Upper lobe of left lung (tissue), 6 donors: ENCODE measurements around the gene UNC45B. TPM values are rescaled to one million over a fixed set of nuclear protein-coding genes. Genes with fewer than 3 reads are reported as not detected.

ENCODE experiments used
- ATAC-seq, 2 donors: fragments of 200-7000 bp; cut with Tn5 transposase; one replicate each; pipeline ENCODE4 v1.9.1; 2022; ENCODE audit warnings: mild to moderate bottlenecking in 2 of 2, moderate library complexity in 2 of 2; ENCODE audit not compliant: low FRiP score in 2 of 2
- DNase-seq, 2 donors: peaks; one replicate each; pipeline ENCODE4 v3.0.0-alpha.2; 2019 to 2020
- H3K27ac ChIP-seq, 4 donors: fragments of 200-600 bp; sonication (generic); one replicate each; pipeline ENCODE4 v1.5.1; 2016 to 2019
- H3K27me3 ChIP-seq, 4 donors: fragments of 200-600 bp; sonication (generic); one replicate each; pipeline ENCODE4 v1.5.1; 2017 to 2019
- H3K36me3 ChIP-seq, 4 donors: fragments of 200-600 bp; sonication (generic); one replicate each; pipeline ENCODE4 v1.5.1; 2016 to 2019
- H3K4me1 ChIP-seq, 4 donors: fragments of 200-600 bp; sonication (generic); one replicate each; pipeline ENCODE4 v1.5.1; 2018 to 2019
- H3K4me3 ChIP-seq, 4 donors: fragments of 200-600 bp; sonication (generic); one replicate each; pipeline ENCODE4 v1.5.1; 2017 to 2019; ENCODE audit warnings: mild to moderate bottlenecking in 2 of 4, moderate library complexity in 1 of 4
- H3K9me3 ChIP-seq, 4 donors: fragments of 200-600 bp; sonication (generic); one replicate each; pipeline ENCODE4 v1.5.1; 2018 to 2019
- EP300 ChIP-seq, 4 donors: sonication (generic); formaldehyde crosslinking; IDR thresholded peaks; one replicate each; pipeline ENCODE4 v1.5.1; 2017; ENCODE audit warnings: antibody characterized with exemption in 4 of 4, control low read depth in 2 of 4
- POLR2A ChIP-seq, 4 donors: fragments of 450-650 bp; IDR thresholded peaks; one replicate each; pipeline ENCODE4 v1.5.1; 2016 to 2017; ENCODE audit warnings: antibody characterized with exemption in 4 of 4, mild to moderate bottlenecking in 2 of 4
- POLR2AphosphoS5 ChIP-seq, 2 donors: sonication (generic); formaldehyde crosslinking; IDR thresholded peaks; one replicate each; pipeline ENCODE4 v1.5.1; 2017; ENCODE audit warnings: antibody characterized with exemption in 2 of 2
- WGBS, 2 donors: methylation state at CpG; one replicate each; pipeline ENCODE4 v1.1.5; 2017 to 2018; 5-methylcytosine and 5-hydroxymethylcytosine counted together
- total RNA-seq, 6 donors: library from RNA; depleted of rRNA in 4 of 6; stranded (reverse); fragments of >200 nt in 4 of 6; gene quantifications; one replicate each; pipeline versions ENCODE4 v1.1.0 to v1.2.1, GENCODE V29; 2016 to 2021
- TF ChIP-seq, protein P1 (sequence below), 6 experiments: fragments of 450-650 bp in 4 of 6; fragments of 200-600 bp in 2 of 6; sonication (generic) in 2 of 6; IDR thresholded peaks; one replicate each; pipeline ENCODE4 v1.5.1; 2016 to 2019; ENCODE audit warnings: antibody characterized with exemption in 6 of 6
- donor health status: DM: no; HTN: no; CAD: no; lungs with moderate emphysema.
- donor health status: DM: no; HTN: yes; CAD: no; lungs with severe emphysema.

UNC45B gene
- total RNA-seq, 6 donors from 2014 or later, result 0.10 to 0.61 (median 0.20) TPM; not detected in 2

DNA sequence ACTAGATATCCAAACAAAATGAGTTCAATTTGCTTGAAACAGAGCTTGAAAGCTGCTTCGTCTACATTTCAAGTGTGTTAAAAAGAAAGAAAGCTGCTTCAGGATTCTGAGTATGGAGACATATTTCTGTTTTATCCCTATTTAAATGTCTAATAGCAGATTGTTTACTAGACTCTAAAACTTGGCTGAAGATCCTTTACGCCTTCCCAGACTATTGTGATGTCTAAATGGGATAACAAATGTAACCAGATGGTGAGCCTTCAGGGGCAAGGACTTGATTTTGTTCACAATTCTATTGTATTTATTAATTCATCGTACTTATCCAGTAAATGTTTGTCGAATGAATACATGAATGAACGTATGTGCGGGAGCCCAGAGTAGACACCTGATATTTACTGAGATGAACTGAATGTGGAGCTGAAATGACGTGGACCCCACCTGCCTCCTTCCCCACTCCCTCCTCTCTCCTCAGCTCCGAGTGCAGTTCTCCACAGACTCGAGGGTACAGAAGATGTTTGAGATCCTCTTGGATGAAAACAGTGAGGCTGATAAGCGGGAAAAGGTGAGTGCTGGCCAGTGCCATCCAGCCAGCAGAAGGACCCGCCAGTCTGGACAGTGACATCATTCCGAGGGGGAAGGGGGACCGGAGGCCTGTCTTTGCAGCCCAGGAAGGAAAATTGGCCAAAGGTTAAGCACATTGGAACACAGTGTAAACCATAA lies 5.0 kb downstream of the UNC45B start:
- Histone ChIP-seq H3K4me1 (no peaks in the 10 kb centered on the region), H3K36me3 (no peaks in the 10 kb centered on the region), H3K9me3 (no peaks in the 10 kb centered on the region), H3K27me3 (no peaks in the 10 kb centered on the region), H3K4me3 (no peak overlapping the region), H3K27ac (no peak overlapping the region)
- no peak for DNase-seq
- ATAC-seq, result no peak
- no peak for TF ChIP-seq EP300 (IDR thresholded peaks at IDR 0.05)
- TF ChIP-seq, protein P1, sequence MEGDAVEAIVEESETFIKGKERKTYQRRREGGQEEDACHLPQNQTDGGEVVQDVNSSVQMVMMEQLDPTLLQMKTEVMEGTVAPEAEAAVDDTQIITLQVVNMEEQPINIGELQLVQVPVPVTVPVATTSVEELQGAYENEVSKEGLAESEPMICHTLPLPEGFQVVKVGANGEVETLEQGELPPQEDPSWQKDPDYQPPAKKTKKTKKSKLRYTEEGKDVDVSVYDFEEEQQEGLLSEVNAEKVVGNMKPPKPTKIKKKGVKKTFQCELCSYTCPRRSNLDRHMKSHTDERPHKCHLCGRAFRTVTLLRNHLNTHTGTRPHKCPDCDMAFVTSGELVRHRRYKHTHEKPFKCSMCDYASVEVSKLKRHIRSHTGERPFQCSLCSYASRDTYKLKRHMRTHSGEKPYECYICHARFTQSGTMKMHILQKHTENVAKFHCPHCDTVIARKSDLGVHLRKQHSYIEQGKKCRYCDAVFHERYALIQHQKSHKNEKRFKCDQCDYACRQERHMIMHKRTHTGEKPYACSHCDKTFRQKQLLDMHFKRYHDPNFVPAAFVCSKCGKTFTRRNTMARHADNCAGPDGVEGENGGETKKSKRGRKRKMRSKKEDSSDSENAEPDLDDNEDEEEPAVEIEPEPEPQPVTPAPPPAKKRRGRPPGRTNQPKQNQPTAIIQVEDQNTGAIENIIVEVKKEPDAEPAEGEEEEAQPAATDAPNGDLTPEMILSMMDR (IDR thresholded peaks at IDR 0.05), result no peak
- TF ChIP-seq POLR2AphosphoS5 (IDR thresholded peaks at IDR 0.05), result no peak
- TF ChIP-seq POLR2A (IDR thresholded peaks at IDR 0.05), result no peak
- WGBS, 2 donors, result 56 to 64% methylated on average over 13 of the region's 13 CpGs

DNA sequence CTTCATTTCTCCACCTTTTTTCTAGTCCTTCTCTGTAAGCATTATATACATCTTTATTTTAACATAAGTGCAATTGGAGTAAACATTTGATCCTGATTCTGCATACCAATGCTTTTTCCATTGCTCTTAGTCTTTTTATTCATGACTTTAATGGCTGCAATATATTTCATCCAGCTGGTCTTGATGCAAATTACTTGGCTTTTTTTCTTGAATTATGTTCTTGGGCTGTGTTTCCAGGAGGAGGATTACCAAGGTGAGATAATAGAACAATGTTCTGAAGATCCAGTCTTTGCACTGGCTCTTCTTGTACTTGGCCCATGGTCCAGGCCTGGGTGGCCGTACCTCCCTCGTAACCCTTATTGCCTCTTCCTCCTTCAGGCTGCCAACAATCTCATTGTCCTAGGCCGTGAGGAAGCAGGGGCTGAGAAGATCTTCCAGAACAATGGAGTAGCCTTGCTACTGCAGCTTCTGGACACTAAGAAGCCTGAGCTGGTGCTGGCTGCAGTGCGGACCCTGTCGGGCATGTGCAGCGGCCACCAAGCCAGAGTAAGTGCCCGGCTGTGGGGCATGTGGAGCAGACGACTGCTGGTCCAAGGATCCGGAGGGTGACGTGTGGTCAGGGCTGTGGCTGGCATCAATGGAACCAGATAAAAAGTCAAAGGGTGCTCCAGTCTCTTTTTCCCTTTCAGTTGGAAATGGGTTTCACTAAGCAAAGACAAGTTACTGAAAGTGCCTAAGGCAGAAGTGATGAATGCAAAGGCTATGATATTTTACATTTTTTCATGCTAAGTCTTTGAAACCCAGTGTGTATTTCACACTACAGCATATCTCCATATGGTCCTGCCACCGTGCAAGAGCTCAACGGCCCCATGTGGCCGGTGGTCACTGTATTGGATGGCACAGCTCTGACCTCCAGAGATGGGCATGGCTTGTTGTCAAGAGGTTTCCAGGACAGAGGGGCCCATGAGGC lies 6.9 kb downstream of the UNC45B start:
- H3K27ac ChIP-seq, result no peak overlapping the region
- H3K4me1 ChIP-seq, result no peaks in the 10 kb centered on the region
- DNase-seq (peak in 1 of 2 donors; percentile 36), ATAC-seq (peak in 1 of 2 donors; percentile 34)
- no peaks in the 10 kb centered on the region for H3K9me3 ChIP-seq
- H3K36me3 ChIP-seq, result no peaks in the 10 kb centered on the region
- 87 to 92% methylated on average over 12 to 13 of the region's 13 CpGs for WGBS, 2 donors
- no peak for TF ChIP-seq POLR2A (IDR thresholded peaks at IDR 0.05)
- TF ChIP-seq EP300 (IDR thresholded peaks at IDR 0.05), result no peak
- TF ChIP-seq, protein P1 (IDR thresholded peaks at IDR 0.05), result no peak
- H3K4me3 ChIP-seq, result no peak overlapping the region
- no peaks in the 10 kb centered on the region for H3K27me3 ChIP-seq

DNA sequence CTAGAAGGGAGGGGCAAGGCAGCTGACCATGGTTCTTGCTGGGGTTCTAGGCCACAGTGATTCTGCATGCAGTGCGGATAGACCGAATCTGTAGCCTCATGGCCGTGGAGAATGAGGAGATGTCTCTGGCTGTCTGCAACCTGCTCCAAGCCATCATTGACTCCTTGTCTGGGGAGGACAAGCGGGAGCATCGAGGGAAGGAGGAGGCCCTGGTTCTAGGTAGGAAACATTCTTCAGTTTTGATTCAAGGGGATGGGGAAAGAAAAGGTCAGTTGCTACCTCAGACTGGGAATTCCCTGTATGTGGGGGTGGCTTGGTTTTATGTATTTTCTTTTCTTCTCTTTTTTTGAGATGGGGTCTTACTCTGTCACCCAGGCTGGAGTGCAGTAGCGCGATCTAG lies 7.6 kb downstream of the UNC45B start:
- H3K9me3 ChIP-seq, result no peaks in the 10 kb centered on the region
- H3K27ac ChIP-seq, result no peak overlapping the region
- no peaks in the 10 kb centered on the region for H3K27me3 ChIP-seq
- ATAC-seq (no peak), DNase-seq (no peak)
- no peak for TF ChIP-seq POLR2A (IDR thresholded peaks at IDR 0.05)
- TF ChIP-seq EP300 (IDR thresholded peaks at IDR 0.05), result no peak
- TF ChIP-seq, protein P1 (IDR thresholded peaks at IDR 0.05), result no peak
- TF ChIP-seq POLR2AphosphoS5 (IDR thresholded peaks at IDR 0.05), result no peak
- H3K4me3 ChIP-seq, result no peak overlapping the region
- WGBS, 2 donors, result 95% methylated on average over 4 to 7 of the region's 7 CpGs
- H3K36me3 ChIP-seq, result no peaks in the 10 kb centered on the region
- H3K4me1 ChIP-seq, result no peaks in the 10 kb centered on the region

DNA sequence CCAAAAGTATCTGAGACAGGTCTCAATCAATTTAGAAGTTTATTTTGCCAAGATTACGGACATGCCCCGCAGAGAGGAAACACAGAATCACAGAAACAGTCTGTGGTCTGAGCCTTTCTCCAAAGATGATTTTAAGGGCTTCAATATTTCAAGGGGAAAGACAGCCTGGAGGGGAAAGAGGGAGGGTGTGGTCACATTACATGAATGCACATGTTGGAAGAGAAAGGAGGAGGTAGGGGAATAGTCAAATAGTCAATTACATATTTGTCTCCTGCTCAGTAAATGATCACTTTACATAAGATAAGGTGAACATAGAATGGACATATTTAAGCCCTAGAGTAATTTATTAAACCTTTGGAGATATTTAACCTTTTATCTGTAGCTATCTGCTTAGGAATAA lies 12.3 kb downstream of the UNC45B start:
- Histone ChIP-seq H3K4me1 (peaks cover 0 to 8% (median 0%) of the 10 kb centered on the region in 4 donors), H3K27ac (peak overlapping the region in 1 of 4 donors; percentile 30), H3K36me3 (no peaks in the 10 kb centered on the region), H3K27me3 (no peaks in the 10 kb centered on the region), H3K9me3 (no peaks in the 10 kb centered on the region), H3K4me3 (no peak overlapping the region)
- DNase-seq, result no peak
- no peak for ATAC-seq
- WGBS, 2 donors, result 47 to 54% methylated on average over 2 of the region's 2 CpGs
- TF ChIP-seq, protein P1 (IDR thresholded peaks at IDR 0.05), result no peak
- no peak for TF ChIP-seq EP300 (IDR thresholded peaks at IDR 0.05)
- TF ChIP-seq POLR2AphosphoS5 (IDR thresholded peaks at IDR 0.05), result no peak
- TF ChIP-seq POLR2A (IDR thresholded peaks at IDR 0.05), result no peak
